ENCODE measurements around the gene FLOT2.

DNA sequence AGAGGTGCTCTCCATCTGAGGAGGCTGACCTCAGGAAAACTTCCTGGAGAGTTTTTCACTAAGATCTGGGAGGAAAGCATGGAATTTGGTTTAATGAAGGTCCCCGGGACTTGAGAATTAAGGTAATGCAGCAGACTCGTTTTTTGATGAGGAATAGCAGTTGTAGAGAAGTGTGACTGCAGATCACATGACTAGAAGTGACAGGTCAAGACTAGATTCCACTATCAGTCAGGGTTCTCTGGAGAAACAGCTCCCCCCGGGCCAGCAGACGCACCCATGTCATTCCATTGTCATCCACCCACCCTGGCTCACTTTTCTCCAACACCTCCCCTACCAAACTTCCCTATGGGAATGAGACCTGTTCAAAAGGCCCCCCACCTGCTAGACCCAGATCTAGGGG lies 7.3 kb upstream of the FLOT2 start:
- TF ChIP-seq CTCF (IDR thresholded peaks at IDR 0.05 in 4 of 5, conservative IDR thresholded peaks at IDR 0.05 in 1 of 5) (no peak), POLR2A (IDR thresholded peaks at IDR 0.05) (no peak)

All from gastrocnemius medialis (tissue), 4 donors.